Measurements from ENCODE around the gene ATIC.

Gene ATIC

GRCh38 chr2:215311625-215312396 is at the start of gene ATIC:
Gene ATIC, plus strand, starts transcription at chr2:215312059. Its CDS starts 84 bp downstream, at chr2:215312143.
- TF ChIP-seq ZFX (IDR thresholded peaks at IDR 0.05; ENCODE audit: borderline replicate concordance), result no peak
- H3K27ac ChIP-seq, result peak within 1 kb of the TSS; percentile 79

DNA sequence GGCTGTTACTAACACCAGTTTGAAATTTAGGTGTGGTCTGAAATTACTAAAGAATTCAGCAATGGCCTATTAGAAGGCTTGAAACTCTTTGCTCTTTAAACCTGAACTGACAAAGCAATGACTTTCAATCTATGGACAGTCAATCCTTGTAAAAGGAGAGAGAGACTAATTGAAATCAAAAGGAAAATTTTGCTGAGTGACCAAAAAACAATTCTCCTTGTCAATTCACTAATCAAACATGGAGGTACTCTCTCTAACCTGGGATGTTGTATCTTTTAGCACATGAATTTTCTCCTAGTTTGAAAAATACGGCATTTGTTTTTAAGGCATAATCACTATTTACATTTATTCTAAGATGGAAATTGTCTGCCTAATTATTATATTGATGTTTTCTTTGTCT is 49.6 kb upstream of the ATIC start:
- H3K27ac ChIP-seq, result no peak overlapping the region
- TF ChIP-seq ZFX (IDR thresholded peaks at IDR 0.05; ENCODE audit: borderline replicate concordance), result no peak
- TF ChIP-seq, protein P1, sequence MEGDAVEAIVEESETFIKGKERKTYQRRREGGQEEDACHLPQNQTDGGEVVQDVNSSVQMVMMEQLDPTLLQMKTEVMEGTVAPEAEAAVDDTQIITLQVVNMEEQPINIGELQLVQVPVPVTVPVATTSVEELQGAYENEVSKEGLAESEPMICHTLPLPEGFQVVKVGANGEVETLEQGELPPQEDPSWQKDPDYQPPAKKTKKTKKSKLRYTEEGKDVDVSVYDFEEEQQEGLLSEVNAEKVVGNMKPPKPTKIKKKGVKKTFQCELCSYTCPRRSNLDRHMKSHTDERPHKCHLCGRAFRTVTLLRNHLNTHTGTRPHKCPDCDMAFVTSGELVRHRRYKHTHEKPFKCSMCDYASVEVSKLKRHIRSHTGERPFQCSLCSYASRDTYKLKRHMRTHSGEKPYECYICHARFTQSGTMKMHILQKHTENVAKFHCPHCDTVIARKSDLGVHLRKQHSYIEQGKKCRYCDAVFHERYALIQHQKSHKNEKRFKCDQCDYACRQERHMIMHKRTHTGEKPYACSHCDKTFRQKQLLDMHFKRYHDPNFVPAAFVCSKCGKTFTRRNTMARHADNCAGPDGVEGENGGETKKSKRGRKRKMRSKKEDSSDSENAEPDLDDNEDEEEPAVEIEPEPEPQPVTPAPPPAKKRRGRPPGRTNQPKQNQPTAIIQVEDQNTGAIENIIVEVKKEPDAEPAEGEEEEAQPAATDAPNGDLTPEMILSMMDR (IDR thresholded peaks at IDR 0.05), result no peak

GRCh38 chr2:215262741-215263362 is 49.0 kb upstream of the ATIC start:
- no peak overlapping the region for H3K27ac ChIP-seq
- TF ChIP-seq, protein P1 (IDR thresholded peaks at IDR 0.05), result no peak
- no peak for TF ChIP-seq ZFX (IDR thresholded peaks at IDR 0.05; ENCODE audit: borderline replicate concordance)

GRCh38 chr2:215264374-215264773 is 47.5 kb upstream of the ATIC start:
- TF ChIP-seq ZFX (IDR thresholded peaks at IDR 0.05; ENCODE audit: borderline replicate concordance), result no peak
- TF ChIP-seq, protein P1 (IDR thresholded peaks at IDR 0.05), result no peak
- no peak overlapping the region for H3K27ac ChIP-seq

DNA sequence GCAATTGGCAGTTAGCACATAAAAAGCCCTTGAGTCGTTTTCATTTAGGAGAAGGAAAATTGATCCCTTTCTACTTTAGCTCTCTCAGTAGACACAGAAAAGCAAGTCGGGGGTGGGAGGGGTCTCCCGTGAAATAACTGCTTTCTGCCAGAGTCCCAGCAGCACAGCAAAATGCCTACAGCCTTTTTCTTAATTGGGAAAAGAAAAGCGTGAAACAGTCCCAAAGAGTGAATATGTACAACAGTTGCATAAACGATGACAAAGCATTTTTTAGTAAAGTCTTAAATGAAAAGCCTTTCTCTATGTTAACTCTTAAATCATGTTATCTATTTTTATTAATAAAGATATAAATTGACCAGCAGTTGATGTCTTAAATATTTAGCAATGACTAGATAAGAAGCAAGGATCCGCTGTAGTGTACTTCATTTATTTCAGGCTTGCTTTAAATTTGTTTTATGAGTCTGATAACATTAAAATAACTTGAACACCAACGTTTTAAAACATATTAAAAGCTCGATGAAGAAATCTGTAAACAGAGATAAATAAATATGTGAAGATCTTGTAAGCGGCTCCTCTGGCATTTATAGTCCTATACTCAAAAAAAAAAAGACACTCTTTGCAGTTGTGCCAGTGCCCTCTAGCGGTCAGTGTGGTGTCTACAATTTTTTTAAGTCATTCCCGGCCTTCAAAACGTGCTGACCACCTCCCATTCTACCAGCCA is 42.3 kb upstream of the ATIC start:
- TF ChIP-seq, protein P1 (IDR thresholded peaks at IDR 0.05), result peak; percentile 94
- TF ChIP-seq ZFX (IDR thresholded peaks at IDR 0.05; ENCODE audit: borderline replicate concordance), result no peak
- H3K27ac ChIP-seq, result peak overlapping the region; percentile 45

DNA sequence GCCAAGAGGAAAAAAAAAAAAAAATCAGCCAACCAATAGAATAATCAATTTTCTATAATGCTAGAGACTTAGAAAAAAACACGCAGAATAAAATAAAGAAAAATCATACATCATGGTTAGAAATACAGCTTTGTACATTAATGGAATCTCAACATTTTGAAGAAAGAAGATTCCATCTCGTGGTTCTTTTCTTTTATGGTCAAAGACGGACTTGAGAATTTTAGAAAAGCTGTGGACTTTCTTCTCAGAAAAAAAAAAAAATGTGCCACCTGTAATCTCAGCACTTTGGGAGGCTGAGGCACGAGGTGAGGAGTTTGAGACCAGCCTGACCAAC is 41.8 kb upstream of the ATIC start:
- no peak overlapping the region for H3K27ac ChIP-seq
- TF ChIP-seq ZFX (IDR thresholded peaks at IDR 0.05; ENCODE audit: borderline replicate concordance), result no peak
- TF ChIP-seq, protein P1 (IDR thresholded peaks at IDR 0.05), result peak; percentile 68

GRCh38 chr2:215271446-215271845 is 40.4 kb upstream of the ATIC start:
- TF ChIP-seq, protein P1 (IDR thresholded peaks at IDR 0.05), result no peak
- TF ChIP-seq ZFX (IDR thresholded peaks at IDR 0.05; ENCODE audit: borderline replicate concordance), result no peak
- no peak overlapping the region for H3K27ac ChIP-seq

Data from 22Rv1 (cell line).